Activated gamma-delta T cell treated with anti-CD3 and anti-CD28 coated beads, Interleukin-2, amount 50 U/mL, for 16 hours (primary cell): ENCODE data around the gene IL4.

ENCODE experiments used
- DNase-seq: peaks from one replicate; pipeline ENCODE4 v3.0.0-alpha.2; 2020; ENCODE audit warnings: low read depth

Gene IL4

DNA sequence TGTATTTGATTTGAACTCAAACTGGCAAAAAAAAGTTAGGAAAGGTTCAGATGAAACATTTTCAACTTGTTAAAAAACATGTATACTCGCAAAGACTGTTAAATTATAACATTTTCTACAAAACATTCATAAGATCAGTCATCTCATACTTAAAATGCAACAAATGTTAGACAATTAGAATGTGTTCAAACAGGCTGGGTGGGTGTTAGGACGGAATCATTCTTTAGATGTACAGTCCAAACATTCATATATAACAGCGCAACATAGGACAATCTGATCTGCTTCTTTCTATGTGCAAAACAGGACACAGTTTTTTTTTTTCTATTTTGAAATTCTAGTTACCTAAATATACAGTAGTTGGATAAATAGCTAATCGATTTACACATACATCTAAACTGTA lies 22.2 kb downstream of the IL4 start:
- DNase-seq: no peak

- DNase-seq: no peak
Observed at GRCh38 chr5:132704875-132705274, 31.1 kb downstream of the IL4 start.

DNA sequence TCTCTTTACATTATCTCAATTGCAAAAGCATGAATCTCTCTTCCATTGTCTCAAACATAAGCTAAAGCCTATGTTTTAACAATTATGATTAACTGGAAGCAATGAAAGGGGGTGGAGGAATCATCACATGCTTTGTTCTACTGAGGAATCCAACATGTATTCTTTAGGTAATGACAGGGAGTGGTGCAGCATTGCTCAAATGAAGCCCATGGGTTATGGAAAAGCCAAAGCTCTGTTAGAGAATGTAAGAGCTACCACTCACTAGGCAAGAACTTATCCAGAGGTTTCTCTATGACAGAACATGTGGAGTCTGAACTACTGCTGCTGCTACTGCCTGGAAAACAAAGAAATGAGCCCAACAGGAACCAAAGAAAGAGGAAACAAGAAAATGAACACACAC lies 34.9 kb downstream of the IL4 start:
- DNase-seq: no peak

DNA sequence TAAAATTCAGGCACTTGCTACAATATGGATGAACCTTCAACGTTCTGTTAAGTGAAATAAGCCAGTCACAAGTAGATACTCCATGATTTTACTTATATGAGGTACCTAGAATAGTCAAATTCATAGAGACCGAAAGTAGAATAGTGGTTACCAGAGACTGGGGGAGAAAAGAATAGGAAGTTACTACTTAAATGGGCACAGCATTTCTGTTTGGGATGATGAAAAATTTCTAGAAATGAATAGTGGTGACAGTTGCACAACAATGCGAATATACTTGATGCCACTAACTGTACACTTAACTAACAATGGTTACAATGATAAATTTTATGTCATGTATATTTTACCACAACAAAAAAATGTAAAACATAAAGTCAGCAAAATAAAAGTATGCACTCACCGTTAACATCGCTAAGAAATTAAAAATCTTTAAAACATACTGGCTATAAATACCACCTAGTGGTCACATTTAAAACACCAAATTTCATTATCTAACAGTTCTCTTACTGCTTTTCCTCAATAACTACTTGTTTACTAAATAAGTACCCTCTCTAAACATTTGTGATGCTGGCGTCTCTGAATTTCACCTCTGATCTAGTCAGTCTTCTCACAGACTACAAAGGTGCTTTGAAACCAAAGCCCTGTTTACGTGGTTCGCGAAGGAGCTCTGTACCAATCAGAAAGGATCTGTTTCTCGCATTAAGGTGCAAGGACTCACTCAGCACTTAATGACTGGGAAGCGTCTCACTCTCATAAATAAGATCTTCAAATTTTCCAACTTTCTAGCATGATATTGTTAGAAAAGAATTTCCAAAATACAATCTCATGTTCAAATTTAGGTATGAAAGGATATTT lies 40.9 kb downstream of the IL4 start:
- no peak for DNase-seq

DNA sequence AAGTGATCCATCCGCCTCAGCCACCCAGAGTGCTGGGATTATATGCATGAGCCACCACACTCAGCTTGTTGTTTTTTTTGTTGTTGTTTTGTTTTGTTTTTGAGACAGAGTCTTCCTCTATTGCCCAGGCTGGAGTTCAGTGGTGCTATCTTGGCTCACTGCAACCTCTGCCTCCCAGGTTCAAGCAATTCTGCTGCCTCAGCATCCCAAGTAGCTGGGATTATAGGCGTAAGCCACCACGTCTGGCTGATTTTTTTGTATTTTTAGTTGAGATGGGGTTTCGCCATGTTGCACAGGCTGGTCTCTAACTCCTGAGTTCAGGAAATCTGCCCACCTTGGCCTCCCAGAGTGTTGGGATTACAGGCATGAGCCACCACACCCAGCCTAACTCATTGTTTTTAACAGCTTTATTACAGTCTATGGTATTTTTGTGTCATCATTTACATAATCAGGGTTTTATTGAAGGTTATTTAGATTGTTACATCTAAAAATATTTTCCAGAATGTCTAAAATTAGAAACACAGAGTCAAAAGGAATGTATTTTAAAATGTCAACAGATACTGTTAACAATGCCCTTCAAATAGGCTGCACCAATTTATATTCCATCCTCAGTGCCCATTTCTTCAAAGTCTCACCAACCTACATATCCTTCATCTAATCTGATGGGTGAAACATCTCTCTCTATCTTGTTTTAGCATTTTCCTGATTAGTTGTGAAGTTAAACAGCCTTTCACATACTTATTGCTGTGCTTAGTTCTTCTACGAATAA lies 44.9 kb downstream of the IL4 start:
- DNase-seq: no peak

DNA sequence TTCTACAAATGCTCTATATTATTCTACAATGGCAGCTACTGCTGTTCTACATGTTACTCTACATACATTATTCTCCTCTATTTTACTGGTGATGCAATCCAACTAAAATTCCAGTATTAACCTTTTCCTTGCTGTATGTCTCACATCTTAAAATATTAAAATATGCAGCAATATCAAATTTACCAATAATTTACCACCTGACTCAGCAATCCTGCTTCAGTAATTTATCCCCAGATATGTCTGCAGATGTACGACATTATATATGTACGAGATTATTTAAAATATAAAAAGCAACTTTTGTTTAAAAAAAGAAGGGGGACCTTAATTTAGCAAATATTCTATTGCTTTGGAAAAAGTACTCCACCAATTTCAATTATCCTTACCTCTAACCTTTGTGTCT lies 52.0 kb downstream of the IL4 start:
- no peak for DNase-seq

DNA sequence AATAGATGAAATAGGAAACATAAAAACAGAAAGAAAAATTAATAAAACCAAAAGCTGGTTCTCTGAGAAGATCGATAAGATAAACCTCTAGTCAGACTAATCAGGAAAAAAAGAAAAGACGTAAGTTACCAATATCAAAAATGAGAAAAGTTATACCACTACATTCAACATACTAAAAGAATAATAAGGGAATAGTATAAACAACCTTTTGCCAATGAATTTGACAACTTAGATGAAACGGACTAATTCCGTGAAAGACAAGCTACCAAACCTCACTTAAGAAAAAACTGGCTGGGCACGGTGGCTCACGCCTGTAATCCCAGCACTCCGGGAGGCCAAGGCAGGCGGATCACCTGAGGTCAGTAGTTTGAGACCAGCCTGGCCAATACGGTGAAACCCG lies 56.1 kb downstream of the IL4 start:
- DNase-seq: no peak
